Lower leg skin (tissue), 3 donors: ENCODE measurements around the gene LGR4.

Experiments
- POLR2A ChIP-seq, 2 donors: fragments of 450-650 bp; IDR thresholded peaks; one replicate each; pipeline ENCODE4 v1.6.1; 2016 to 2017; ENCODE audit warnings: antibody characterized with exemption in 2 of 2, mild to moderate bottlenecking in 1 of 2, moderate library complexity in 1 of 2
- TF ChIP-seq, protein P1 (sequence below), 3 donors: fragments of 450-650 bp; IDR thresholded peaks; one replicate each; pipeline ENCODE4 v1.5.1; 2016; ENCODE audit warnings: antibody characterized with exemption in 3 of 3, mild to moderate bottlenecking in 3 of 3, moderate library complexity in 2 of 3

DNA sequence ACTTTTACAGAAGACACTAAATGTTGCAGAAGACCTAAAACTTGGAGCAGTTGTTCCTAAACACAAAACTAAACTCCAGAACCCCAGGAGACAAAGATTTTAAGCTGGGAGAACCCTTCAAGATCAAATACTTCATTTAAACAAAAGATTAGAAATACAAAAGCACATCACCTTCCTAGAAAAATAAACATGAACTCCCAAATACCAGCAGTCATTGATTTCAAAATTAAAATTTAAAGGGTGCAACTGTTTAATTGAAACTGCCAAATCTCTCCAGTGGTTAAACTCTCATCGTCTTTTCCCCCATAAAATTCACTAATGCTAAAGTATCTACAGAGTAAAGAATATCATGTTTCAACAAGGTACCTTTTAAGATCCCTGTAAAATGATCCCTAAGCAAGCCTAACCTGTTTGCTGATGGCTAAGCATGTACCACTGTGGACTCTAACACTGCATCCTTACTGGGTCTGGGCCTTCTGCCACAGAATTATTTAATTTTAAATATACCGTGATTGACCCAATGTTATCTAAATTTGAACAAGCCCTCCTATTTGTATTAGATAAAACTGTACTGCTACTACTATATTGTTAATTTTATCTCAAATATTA is 55.9 kb downstream of the LGR4 start:
- TF ChIP-seq, protein P1, sequence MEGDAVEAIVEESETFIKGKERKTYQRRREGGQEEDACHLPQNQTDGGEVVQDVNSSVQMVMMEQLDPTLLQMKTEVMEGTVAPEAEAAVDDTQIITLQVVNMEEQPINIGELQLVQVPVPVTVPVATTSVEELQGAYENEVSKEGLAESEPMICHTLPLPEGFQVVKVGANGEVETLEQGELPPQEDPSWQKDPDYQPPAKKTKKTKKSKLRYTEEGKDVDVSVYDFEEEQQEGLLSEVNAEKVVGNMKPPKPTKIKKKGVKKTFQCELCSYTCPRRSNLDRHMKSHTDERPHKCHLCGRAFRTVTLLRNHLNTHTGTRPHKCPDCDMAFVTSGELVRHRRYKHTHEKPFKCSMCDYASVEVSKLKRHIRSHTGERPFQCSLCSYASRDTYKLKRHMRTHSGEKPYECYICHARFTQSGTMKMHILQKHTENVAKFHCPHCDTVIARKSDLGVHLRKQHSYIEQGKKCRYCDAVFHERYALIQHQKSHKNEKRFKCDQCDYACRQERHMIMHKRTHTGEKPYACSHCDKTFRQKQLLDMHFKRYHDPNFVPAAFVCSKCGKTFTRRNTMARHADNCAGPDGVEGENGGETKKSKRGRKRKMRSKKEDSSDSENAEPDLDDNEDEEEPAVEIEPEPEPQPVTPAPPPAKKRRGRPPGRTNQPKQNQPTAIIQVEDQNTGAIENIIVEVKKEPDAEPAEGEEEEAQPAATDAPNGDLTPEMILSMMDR (IDR thresholded peaks at IDR 0.05) = no peak
- no peak for TF ChIP-seq POLR2A (IDR thresholded peaks at IDR 0.05)
